Suprapubic skin (tissue), 4 donors: ENCODE measurements around the gene HSPE1.

Experiments used
- POLR2A ChIP-seq, 2 donors: fragments of 450-650 bp; IDR thresholded peaks; one replicate each; pipeline ENCODE4 v1.6.1; 2017; ENCODE audit warnings: antibody characterized with exemption in 2 of 2, mild to moderate bottlenecking in 2 of 2, moderate library complexity in 2 of 2
- POLR2AphosphoS5 ChIP-seq, 3 donors: sonication (generic); formaldehyde crosslinking; IDR thresholded peaks; one replicate each; pipeline ENCODE4 v1.6.1; 2017; ENCODE audit warnings: antibody characterized with exemption in 3 of 3
- TF ChIP-seq, protein P1 (sequence below), 2 donors: fragments of 200-600 bp in 1 of 2; fragments of 450-650 bp in 1 of 2; sonication (generic) in 1 of 2; IDR thresholded peaks; one replicate each; pipeline ENCODE4 v1.5.1; 2016 to 2019; ENCODE audit warnings: antibody characterized with exemption in 2 of 2, mild to moderate bottlenecking in 1 of 2, moderate library complexity in 1 of 2

DNA sequence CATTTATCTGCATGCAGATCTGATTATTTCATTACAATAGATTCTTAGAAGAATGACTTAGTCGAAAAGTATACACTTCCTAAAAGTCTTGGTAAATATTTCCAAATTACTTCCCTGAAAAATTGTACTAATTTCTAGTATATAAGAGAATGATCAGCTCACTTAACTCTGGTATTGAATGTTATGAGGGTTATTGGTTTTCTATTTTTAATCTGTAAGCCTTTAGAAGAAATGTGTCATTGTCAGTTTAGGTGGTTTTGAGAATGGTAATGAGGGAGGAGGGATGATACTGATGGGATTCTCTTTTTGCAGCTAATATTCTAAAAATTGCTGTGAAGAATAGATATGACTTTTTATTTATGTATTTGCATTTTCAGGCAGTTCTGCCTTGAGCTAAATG, 39.6 kb downstream of the HSPE1 start:
- TF ChIP-seq, protein P1, sequence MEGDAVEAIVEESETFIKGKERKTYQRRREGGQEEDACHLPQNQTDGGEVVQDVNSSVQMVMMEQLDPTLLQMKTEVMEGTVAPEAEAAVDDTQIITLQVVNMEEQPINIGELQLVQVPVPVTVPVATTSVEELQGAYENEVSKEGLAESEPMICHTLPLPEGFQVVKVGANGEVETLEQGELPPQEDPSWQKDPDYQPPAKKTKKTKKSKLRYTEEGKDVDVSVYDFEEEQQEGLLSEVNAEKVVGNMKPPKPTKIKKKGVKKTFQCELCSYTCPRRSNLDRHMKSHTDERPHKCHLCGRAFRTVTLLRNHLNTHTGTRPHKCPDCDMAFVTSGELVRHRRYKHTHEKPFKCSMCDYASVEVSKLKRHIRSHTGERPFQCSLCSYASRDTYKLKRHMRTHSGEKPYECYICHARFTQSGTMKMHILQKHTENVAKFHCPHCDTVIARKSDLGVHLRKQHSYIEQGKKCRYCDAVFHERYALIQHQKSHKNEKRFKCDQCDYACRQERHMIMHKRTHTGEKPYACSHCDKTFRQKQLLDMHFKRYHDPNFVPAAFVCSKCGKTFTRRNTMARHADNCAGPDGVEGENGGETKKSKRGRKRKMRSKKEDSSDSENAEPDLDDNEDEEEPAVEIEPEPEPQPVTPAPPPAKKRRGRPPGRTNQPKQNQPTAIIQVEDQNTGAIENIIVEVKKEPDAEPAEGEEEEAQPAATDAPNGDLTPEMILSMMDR (IDR thresholded peaks at IDR 0.05) = no peak
- TF ChIP-seq POLR2AphosphoS5 (IDR thresholded peaks at IDR 0.05) (no peak), POLR2A (IDR thresholded peaks at IDR 0.05) (no peak)
